Skeletal muscle satellite cell (primary cell): ENCODE measurements around the gene KCNQ1.

Experiments used
- H3K27me3 ChIP-seq: 2 replicates; pipeline ENCODE4 v1.7.0; 2013; ENCODE audit warnings: low read length; ENCODE audit not compliant: control insufficient read depth, insufficient read depth
- H3K36me3 ChIP-seq: 2 replicates; pipeline ENCODE4 v1.7.0; 2013; ENCODE audit warnings: mild to moderate bottlenecking, control low read depth, low read length; ENCODE audit not compliant: insufficient read depth
- H3K4me1 ChIP-seq: 2 replicates; pipeline ENCODE4 v1.7.0; 2013; ENCODE audit warnings: low read length; ENCODE audit not compliant: control insufficient read depth, insufficient read depth
- H3K4me2 ChIP-seq: 2 replicates; pipeline ENCODE4 v1.7.0; 2013; ENCODE audit warnings: mild to moderate bottlenecking, low read length
- H3K4me3 ChIP-seq: 2 replicates; pipeline ENCODE4 v1.7.0; 2013; ENCODE audit warnings: low read length
- H3K9ac ChIP-seq: 2 replicates; pipeline ENCODE4 v1.7.0; 2013; ENCODE audit warnings: mild to moderate bottlenecking, low read depth, low read length, moderate library complexity
- H3K9me3 ChIP-seq: replicated peaks from 2 replicates; pipeline ENCODE4 v1.7.0; 2013; ENCODE audit warnings: mild to moderate bottlenecking, control low read depth, low read length

Gene KCNQ1

DNA sequence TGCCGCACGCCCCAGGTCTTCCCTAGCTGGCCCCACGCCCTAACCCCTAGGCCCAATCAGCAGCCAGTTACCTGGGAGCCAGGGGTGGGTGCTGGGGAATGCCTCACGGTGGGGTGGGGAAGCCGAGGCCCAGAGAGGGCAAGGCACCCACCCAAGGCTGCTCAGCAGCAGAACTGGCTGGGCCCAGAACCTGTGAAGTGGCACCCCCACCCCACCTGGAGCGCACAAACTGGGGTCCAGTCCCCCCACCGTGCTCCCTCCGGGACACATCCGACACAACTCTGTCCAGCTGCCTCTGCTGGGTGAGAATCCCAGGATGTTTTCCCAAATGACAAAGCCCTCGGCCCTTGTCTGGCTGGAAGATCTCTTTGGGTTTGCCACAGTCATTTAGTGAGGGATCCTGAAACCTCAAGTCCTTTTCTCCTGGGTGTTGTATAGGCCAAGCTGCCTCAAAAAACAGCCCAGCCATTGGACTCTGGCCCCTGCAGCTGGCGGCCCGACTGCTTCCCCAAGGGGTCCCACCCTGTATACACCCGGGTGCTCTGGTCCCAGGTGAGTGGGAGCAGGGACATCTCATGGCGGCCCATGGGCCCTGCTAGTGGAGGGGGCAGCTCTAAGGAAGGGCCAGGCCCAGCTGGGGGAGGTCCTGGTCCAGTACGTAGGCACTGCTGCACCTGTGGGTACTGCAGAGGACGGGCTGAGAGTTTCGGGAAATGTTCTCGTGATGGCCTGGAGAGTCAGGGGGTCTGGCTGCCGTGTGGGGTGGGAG is 23.4 kb upstream of the KCNQ1 start:
- Histone ChIP-seq H3K4me1 (no peaks in the 10 kb centered on the region), H3K9ac (no peak overlapping the region), H3K9me3 (no peaks in the 10 kb centered on the region), H3K4me2 (no peak overlapping the region), H3K36me3 (no peaks in the 10 kb centered on the region), H3K4me3 (no peak overlapping the region), H3K27me3 (no peaks in the 10 kb centered on the region)

GRCh38 chr11:2421996-2422395 is 22.8 kb upstream of the KCNQ1 start:
- no peaks in the 10 kb centered on the region for H3K9me3 ChIP-seq
- no peaks in the 10 kb centered on the region for H3K4me1 ChIP-seq
- no peak overlapping the region for H3K4me2 ChIP-seq
- no peaks in the 10 kb centered on the region for H3K36me3 ChIP-seq
- no peak overlapping the region for H3K9ac ChIP-seq
- H3K4me3 ChIP-seq, result no peak overlapping the region
- H3K27me3 ChIP-seq, result no peaks in the 10 kb centered on the region

- Histone ChIP-seq H3K4me1 (no peaks in the 10 kb centered on the region), H3K9ac (no peak overlapping the region), H3K4me2 (no peak overlapping the region), H3K4me3 (no peak overlapping the region), H3K9me3 (no peaks in the 10 kb centered on the region), H3K27me3 (no peaks in the 10 kb centered on the region), H3K36me3 (no peaks in the 10 kb centered on the region)
Observed at GRCh38 chr11:2422461-2423156, 22.2 kb upstream of the KCNQ1 start.

DNA sequence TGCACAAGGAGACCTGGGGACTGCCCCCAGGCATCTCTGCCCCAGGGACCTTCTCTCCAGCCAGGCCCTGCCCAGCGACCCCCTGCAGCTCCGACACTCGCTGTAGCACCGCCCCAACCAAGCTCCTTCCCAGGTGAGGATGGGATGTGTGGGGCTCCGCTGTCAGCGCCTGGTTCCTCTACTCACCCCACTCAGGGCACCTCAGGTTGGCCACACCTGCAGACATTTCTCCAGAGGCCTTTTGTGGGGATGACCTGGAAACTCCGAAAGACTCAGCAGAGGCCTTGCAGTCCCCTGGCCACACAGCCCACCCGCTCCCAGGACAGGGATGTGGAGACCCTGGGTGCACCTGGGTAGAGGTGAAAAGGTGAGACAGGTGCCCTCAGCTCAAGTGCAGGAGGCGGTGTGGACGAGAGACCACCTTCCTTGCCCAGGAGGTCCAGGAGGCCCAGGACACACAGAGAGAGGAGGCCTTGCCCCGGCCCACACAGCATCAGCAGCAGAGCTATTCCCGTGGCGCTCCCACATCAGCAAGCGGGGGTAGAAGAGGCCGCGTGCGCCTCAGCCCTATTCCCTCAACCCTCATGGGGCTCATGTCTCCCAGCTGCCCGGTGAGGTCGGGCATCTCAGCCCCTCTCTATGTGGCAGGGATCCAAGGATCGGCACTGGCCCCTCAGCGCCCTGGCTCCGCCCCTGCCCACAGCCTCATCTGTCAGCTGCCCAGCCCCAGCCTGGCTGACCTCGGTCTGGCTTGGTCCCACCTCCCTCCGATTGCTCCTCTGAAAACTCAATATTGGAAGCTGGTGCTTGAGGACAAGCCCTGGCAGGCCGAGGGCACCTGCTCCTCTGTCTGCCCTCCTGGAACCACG is 21.4 kb upstream of the KCNQ1 start:
- H3K4me3 ChIP-seq, result no peak overlapping the region
- no peaks in the 10 kb centered on the region for H3K36me3 ChIP-seq
- no peaks in the 10 kb centered on the region for H3K4me1 ChIP-seq
- H3K9ac ChIP-seq, result no peak overlapping the region
- H3K4me2 ChIP-seq, result no peak overlapping the region
- H3K9me3 ChIP-seq, result no peaks in the 10 kb centered on the region
- no peaks in the 10 kb centered on the region for H3K27me3 ChIP-seq

DNA sequence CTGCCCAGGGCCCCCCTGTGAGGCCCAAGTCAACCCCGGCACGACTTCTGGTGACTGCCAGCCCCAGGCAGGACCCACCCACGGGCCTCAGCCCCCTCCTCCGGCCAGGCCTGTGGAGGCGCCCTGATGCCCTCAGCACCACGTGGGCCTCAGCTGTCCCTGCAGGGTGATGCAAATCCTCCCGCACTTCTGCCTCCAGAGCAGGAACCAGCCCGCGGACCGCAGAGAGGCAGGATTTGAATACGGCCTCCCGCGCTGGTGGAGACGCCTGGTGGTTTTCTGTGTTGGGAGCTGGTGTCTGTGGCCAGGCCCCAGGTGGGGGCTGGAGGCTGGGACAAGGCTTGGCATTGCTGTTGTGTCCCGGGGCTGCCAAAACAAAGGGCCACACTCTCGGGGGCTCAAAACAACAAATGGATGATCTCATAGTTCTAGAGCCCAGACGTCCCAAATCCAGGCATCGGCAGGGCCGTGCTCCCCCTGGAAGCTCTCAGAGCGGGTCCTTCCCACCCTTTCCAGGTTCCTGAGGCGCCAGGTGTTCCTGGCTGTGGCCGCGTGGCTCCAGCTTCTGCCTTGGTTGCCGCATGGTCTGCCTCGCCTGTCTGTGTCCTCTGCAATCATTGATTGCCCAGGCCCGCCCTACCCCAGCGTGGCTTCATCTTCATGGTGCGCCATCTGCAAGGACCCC is 19.9 kb upstream of the KCNQ1 start:
- Histone ChIP-seq H3K27me3 (no peaks in the 10 kb centered on the region), H3K9me3 (no peaks in the 10 kb centered on the region), H3K36me3 (no peaks in the 10 kb centered on the region), H3K4me1 (no peaks in the 10 kb centered on the region), H3K4me2 (no peak overlapping the region), H3K4me3 (no peak overlapping the region), H3K9ac (no peak overlapping the region)

DNA sequence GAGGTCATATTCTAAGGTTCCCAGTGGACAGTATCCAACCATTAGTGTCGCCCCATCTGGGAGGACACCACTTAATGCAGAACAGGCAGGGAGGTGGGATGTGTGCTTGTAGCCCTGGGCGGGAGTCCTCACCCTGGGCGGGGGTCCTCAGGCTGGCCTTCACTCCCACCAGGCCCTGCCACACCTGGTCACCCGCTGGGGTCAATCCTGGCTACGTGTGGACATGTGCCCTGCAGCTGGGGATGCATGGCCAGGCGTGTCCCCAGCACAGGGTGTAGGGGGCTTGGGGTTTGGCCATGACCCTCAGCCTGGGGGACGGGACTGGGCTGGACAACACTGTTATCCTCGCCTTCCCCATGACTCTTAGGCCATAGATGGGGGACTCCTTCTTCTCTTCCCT is 19.3 kb upstream of the KCNQ1 start:
- H3K4me1 ChIP-seq, result no peaks in the 10 kb centered on the region

GRCh38 chr11:2426221-2426620 is 18.6 kb upstream of the KCNQ1 start:
- H3K9ac ChIP-seq, result no peak overlapping the region
- no peak overlapping the region for H3K4me2 ChIP-seq
- H3K4me3 ChIP-seq, result no peak overlapping the region
- H3K27me3 ChIP-seq, result no peaks in the 10 kb centered on the region
- H3K9me3 ChIP-seq, result no peaks in the 10 kb centered on the region
- H3K4me1 ChIP-seq, result no peaks in the 10 kb centered on the region
- no peaks in the 10 kb centered on the region for H3K36me3 ChIP-seq

More for the DNA sequence above, 19.3 kb upstream of the KCNQ1 start:
- no peaks in the 10 kb centered on the region for H3K36me3 ChIP-seq
- no peak overlapping the region for H3K4me2 ChIP-seq
- H3K9me3 ChIP-seq, result no peaks in the 10 kb centered on the region
- no peak overlapping the region for H3K9ac ChIP-seq
- no peaks in the 10 kb centered on the region for H3K27me3 ChIP-seq
- no peak overlapping the region for H3K4me3 ChIP-seq

- H3K27me3 ChIP-seq, result no peaks in the 10 kb centered on the region
- no peak overlapping the region for H3K4me2 ChIP-seq
- H3K9ac ChIP-seq, result no peak overlapping the region
- H3K9me3 ChIP-seq, result no peaks in the 10 kb centered on the region
- H3K4me1 ChIP-seq, result no peaks in the 10 kb centered on the region
- no peak overlapping the region for H3K4me3 ChIP-seq
- no peaks in the 10 kb centered on the region for H3K36me3 ChIP-seq
Observed at GRCh38 chr11:2426826-2427521, 17.8 kb upstream of the KCNQ1 start.

- no peak overlapping the region for H3K9ac ChIP-seq
- H3K36me3 ChIP-seq, result no peaks in the 10 kb centered on the region
- H3K4me2 ChIP-seq, result no peak overlapping the region
- no peaks in the 10 kb centered on the region for H3K27me3 ChIP-seq
- H3K9me3 ChIP-seq, result no peaks in the 10 kb centered on the region
- no peaks in the 10 kb centered on the region for H3K4me1 ChIP-seq
- H3K4me3 ChIP-seq, result no peak overlapping the region
Observed at GRCh38 chr11:2427721-2428321, 17.0 kb upstream of the KCNQ1 start.

DNA sequence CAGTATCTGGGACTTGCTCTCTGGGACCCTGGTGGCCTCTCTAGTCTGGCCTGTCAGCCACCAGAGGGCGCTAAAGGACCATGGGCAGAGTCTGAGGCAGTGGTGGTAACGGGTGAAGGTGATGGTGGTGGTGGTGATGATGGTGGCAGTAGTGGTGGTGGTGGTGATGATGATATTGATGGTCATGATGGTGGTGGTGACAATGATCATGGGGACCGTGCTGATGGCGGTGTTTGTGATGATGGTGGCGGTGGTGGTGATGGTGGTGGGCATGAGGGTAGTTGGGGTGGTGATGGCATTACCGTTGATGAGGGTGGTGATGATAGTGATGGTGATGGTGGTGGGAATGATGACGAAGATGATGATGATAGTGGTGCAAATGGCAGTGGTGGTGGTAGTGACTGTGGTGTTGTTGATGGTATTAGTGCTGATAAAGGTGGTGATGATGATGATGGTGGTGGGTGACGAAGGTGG is 16.4 kb upstream of the KCNQ1 start:
- H3K4me2 ChIP-seq, result no peak overlapping the region
- no peaks in the 10 kb centered on the region for H3K36me3 ChIP-seq
- H3K9ac ChIP-seq, result no peak overlapping the region
- no peaks in the 10 kb centered on the region for H3K4me1 ChIP-seq
- H3K4me3 ChIP-seq, result no peak overlapping the region
- H3K9me3 ChIP-seq, result no peaks in the 10 kb centered on the region
- no peaks in the 10 kb centered on the region for H3K27me3 ChIP-seq
